T follicular helper cell (primary cell): Measurements from ENCODE around the gene NLRP6.
"Not testable (repeated sequence)": the region's sequence is repeated elsewhere in the genome, so short reads cannot be mapped to it uniquely, and the experiment has no call there.

Experiments
- DNase-seq: peaks from one replicate; pipeline ENCODE4 v3.0.0-alpha.2; 2020; ENCODE audit warnings: low read depth
- total RNA-seq, 2 experiments: gene quantifications; one replicate each; lab custom pipeline; 2026; lab: John Stamatoyannopoulos, UW

The NLRP6 gene
- 3.8 to 23.0 reads per million in 2 experiments for total RNA-seq

DNA sequence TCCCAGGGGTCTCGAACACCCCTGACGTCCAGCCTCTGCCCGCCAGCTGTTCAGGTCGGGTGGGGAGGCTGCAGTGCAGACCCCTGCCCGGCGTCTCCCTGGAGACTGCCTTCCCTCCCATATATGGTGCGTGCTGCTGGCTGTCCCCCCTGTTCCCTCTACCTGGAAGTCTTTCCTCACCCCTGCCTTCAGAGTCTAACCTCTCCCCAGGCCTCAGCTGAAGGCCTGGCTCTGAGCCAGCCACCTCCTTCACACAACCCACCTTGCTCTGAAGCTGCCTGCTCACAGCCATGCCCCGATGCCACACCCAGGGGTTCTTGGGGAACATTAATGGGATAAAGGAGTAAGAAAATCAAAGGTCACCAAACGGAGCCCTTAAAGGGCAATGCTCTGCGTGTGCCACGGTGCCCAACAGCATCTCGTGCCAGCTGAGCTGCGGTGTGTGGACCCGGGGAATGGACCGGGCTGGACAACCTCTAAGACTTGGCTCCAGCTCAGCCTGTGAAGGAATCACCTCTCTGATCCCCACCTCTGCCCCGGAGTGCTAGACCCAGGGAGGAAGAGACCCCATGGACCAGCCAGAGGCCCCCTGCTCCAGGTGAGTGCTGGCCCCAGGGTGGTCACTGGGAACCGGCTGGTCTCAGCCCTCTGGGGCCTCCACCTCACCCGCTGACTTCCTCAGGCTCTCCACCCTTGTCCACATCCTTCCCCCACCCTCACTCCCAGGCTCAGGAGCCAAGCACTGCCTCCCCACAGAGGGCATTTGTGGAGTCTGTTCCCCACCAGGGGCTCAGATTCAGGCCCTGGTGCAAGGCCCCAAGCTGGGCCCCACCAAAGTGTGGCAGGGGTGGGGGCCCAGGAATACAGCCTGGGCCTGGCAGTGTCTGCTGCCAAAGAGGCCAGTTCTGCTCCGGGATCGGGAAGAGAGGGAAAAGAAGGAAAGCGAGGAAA, at the start of gene NLRP6:
Gene NLRP6 (plus strand): TSS at position 407 of the 951 bp plus-strand sequence. CDS start 163 bp downstream, at position 570.
- DNase-seq, result no peak

DNA sequence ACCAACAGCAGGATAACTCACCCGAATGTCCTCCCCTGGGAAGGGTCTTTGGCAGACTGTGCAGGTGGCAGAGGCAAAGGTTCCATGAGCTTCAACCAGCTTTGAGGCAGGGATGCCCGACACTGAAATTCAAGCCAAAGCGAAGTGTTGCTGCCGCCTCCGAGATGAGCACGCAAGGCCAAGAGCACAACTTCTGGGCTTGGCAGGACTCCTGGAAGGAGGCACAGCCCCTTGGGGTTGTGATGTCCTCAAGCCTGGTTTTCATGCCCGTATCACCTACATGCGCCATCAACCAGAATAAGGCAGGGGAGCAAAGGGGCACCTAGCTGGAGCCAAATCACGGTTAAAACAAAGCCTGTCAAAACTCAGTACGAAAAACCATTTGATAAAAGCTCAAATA, 47.8 kb upstream of the NLRP6 start:
- DNase-seq, result no peak

DNA sequence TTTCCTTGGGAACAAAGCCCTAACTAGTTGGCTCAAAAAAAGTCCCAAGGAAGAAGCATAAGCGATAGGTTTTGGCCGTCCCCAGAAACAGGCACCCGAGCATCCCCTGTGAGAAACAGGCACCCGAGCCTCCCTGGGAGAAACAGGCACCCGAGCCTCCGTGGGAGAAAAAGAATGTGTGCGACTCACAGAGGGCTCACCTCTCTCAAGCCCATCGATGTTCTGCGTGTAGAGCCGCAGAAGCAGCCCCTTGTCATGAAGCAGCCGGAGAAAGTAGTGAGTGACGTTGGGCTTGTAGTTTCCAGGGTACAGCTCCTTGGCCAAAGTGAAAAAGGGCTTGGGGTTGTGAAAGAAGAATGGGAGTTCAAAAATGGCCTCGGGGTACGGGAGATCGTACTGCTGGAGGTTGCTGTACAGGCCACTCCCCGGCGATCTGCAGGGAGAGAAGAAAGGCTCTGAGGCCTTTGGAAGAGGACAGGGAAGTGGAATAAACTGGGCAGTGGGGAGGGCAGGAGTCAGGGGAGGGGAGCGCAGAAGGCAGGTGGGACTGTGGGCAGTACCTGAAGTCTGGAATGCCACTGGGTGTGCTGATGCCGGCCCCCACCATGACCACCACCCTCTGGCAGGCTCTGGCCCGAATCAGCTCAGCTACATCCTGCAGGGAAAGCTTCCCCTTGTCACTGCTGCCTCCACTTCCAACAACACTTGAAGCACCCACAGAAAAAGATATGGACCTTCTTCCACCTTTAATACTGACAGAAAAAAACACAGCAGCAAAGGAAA, 45.2 kb upstream of the NLRP6 start:
- DNase-seq, result no peak

DNA sequence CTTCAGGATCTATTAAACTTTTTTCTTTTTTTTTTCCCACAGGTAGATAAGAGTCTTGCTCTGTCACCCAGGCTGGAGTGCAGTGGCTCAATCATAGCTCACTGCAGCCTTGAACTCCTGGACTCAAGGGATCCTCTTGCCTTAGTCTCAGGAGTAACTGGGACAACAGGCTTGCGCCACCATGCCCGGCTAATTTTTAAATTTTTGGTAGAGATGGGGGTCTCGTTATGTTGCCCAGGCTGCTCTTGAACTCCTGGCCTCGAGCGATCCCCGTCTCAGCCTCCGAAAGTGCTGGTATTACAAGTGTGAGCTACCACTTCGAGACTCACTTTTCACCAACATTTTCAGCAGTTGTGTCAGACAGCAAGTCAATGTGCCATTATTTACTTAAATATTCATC, 43.0 kb upstream of the NLRP6 start:
- DNase-seq, result no peak

DNA sequence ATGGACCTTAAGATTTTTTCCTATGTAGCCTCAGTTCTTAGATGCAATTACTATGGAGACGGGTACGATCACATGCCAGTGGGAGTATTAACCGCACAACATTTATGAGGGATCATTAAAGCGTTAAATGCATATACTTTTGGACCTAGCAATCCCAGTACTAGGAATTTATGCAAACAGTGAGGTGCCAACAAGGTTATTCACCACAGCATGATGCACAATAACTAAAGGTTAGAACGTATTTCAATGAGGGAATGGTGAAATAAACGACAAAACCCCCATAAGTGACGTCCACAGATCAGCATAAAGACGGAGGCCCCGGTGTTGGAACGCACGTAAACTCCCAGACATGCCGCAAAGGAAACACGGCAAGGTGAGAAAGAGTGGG, 42.6 kb upstream of the NLRP6 start:
- no peak for DNase-seq

DNA sequence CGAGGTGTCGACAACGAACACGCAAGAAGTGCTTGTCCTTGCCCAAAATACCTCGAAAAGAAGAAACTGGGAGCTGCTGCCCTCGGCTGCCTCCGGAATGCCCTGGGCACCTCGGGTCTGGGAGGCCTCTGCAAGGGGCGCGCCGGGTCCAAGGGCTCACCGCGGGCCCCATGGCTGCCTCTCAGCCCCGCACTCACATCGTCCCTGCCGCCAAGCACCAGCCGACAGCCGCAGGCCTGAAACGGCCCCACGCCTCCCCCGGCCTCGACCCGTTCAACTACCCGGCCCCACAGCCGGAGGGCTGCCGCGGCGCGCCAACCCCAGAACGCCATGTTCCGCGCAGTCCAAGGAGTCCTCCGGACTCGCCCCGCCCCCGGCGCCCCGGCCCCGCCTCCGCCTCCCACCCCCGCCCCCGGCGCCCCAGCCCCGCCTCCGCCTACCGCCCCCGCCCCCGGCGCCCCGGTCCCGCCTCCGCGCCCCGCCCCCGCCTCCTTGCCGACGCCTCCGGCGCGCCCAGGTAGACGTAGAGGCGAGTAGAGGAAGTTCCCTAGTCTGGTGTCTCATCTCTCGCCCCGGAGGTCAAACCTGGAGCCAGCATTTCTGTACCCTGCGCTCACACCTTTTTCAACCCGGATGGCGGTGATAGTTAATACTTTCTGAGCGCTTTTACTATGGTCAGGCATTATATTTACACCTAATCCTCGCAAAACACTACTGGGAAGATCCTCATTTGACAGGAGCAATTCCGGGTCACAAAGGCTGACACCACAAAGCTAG, 42.0 kb upstream of the NLRP6 start, which contains the start of gene SIRT3:
Gene SIRT3 (minus strand): TSS at position 346 of the 777 bp plus-strand sequence. CDS start 14 bp downstream, at position 332.
- DNase-seq, result peak; percentile 85

DNA sequence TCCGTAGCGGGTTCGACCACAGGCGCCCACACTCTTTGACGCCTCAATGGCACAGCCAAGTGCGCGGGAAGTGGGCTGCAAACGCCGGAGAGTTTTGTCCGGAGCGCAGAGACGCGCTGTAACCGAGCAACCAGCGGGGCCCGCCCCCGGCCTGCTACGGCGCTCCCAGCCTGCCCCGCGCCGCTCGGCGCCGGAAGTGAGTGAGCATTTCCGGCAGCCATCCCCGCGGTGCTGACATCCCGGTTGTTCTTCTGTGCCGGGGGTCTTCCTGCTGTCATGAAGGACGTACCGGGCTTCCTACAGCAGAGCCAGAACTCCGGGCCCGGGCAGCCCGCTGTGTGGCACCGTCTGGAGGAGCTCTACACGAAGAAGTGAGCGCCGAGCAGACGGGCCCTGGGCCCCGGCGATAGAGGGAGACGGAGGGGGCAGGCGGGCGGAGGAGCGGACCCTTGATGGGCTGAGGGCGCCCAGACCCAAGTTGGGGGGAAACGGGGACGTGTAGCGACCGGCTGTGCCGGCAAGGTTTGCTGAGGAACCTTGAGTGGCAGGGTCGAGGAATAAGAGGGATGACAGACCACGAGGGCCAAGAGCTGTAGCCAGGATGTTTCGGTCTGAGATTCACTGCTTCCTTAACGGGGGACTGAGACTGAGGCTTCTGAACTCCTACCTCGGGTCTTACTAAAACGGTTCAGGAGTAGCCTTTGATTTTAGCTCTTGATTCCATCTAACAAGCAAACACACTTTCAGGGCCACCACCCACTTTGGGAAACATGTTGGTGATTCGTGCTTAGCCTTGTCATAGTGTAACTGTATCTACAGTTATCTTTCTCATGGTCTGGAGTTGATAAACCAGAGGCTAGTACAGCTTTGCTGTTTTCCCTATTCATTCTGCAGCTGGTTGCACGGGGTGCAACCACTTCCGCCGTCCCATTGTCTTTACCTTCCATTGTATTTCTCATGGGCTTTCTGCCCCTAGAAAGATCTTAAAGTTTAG, 41.1 kb upstream of the NLRP6 start, which contains the start of gene PSMD13:
Gene PSMD13 (plus strand): TSS at position 203 of the 994 bp plus-strand sequence. CDS start 74 bp downstream, at position 277.
- peak; percentile 79 for DNase-seq

GRCh38 chr11:238346-238745, 39.9 kb upstream of the NLRP6 start:
- not testable (repeated sequence) for DNase-seq

DNA sequence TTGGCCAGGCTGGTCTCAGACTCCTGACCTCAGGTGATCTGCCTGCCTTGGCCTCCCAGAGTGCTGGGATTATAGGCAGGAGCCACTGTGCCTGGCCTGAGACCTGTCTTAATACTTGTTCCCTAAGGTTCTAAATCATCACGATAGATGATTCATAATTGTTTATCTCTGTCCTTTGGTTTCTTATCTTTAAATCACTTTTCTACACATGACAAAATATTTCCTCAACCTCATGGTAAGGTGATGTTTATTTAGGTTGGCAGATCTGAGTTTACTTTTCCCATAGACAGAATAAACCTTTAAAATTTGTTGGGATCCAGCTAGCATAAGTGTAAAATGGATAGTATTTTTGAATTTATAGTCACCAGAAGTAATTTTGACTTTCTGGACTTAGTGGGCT, 37.9 kb upstream of the NLRP6 start:
- DNase-seq, result no peak

GRCh38 chr11:241634-242033, 36.6 kb upstream of the NLRP6 start:
- DNase-seq, result no peak

DNA sequence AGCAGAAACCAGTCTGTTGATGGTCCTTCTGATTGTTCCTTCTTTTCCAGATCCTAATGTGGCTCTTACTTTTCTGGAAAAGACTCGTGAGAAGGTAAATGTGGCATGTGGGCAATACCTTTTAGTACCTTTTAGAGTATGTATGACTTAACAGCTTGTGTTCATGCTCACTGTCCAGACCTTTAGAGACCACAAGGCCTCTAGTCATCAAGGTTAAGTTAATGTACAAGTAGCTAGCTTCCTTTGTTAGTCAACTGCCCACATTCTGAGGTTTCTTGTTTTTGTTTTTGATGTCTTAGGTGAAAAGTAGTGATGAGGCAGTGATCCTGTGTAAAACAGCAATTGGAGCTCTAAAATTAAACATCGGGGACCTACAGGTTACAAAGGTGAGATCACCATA, 33.8 kb upstream of the NLRP6 start:
- no peak for DNase-seq

GRCh38 chr11:249062-249461, 29.1 kb upstream of the NLRP6 start:
- DNase-seq, result no peak

- no peak for DNase-seq
These were observed 27.9 kb upstream of the NLRP6 start for GRCh38 chr11:250274-250673.

DNA sequence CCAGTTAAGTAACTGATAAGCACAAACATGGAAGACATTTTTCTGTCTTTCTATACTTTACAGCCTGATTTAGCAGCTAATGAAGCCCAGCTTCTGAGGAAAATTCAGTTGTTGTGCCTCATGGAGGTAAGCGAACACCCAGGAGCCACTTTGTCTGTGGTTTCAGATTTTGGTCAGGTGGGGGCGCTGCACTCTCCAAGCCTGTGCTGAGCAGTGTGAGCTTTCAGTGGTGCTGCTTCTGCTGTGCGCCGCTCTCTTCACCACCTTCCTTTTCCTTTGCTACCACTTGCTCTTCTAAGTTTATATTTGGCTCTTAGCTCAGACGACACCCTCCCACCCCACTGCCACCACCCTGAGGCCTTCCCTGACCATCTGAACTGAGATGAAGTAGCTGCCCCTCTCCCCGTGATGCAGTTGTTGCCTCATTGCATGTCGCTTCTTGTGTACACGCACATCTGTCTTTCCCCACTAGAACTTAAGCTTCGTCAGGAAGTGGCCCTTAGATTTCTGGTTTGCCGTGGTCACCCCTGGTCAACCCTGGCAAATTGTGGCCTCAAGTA, 27.4 kb upstream of the NLRP6 start:
- DNase-seq, result peak; percentile 79

- no peak for DNase-seq
These were observed 26.7 kb upstream of the NLRP6 start for GRCh38 chr11:251550-251949.

DNA sequence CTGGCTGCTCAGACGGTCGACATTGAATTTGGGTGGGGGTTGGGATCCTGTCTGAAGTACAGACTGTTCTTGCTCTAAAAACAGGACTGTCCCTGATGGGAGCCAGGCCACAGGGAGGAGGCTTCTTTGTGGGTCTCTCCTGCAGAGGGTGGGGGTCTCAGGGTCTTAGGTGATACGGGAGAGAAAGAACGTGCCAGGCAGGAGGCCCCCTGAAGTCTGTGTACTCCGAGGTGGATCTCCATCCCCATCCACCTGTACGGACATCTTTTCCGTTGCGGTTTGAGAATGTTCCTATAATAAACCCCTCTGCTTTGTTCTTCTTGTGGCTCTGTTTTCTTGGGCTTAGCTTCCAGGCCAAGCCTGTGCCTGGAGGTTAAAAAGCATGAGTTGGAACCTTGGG, 25.5 kb upstream of the NLRP6 start:
- DNase-seq, result no peak

DNA sequence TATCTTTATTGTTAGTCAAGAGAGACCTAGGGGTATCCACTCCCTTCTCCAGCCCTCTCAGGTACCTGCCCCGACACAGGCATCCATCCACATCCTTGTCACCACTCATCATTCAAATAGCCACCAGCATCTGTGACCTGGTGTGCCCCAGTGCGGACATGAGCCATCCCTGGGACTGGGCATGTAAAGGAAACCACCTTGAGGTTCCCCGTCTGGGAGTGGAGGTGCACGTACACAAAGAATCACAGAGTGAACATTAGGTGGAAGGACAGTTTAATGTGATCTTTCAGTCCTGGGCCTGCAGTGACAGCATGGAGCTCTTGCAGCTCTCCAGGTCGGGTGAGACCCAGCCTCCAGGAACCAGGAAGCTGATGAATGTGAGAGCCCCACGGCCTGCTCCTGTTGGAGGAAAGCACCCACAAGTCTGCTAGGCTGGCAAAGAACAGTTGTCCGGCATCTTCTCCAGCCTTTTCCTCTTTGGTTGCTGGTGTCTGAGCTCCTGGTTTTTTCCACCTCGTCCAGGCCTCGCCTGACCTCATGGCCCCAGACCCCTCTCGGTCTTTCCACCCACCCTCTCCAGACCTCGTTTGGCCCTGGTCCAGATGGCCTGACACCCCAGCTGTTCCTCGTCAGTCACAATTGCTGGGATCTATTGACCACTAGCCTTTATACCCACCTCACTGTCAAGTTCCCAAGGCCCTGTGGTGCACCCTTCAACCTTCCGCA, 24.9 kb upstream of the NLRP6 start:
- no peak for DNase-seq

DNA sequence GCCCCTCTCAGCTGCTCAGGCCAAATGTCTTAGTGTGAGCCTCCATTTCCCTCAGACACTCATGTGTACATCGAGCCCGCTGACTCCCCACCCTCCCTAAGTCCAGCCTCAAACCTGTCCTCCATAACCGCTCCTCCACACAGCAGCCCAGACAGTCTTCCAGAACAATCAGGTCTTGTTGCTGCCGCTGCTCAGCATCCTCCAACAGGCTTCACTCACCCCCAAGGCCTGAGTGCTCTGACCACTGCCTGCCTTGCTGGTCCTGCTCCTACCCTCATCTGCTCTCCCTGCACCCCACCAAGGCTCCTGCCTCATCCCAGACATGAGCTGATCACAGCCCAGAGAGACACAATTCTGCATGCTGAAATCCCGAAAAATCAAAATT, 24.3 kb upstream of the NLRP6 start:
- no peak for DNase-seq

GRCh38 chr11:255176-255575, 23.0 kb upstream of the NLRP6 start:
- no peak for DNase-seq

- no peak for DNase-seq
These were observed 22.4 kb upstream of the NLRP6 start for GRCh38 chr11:255816-256215.
